GM21737 (cell line): Measurements from ENCODE around the gene CERCAM.
"Not testable (repeated sequence)": the region's sequence is repeated elsewhere in the genome, so short reads cannot be mapped to it uniquely, and the experiment has no call there.

Experiments used
- ATAC-seq: cut with Tn5 transposase; IDR thresholded peaks from one replicate; pipeline ENCODE4 v1.9.1; 2021; ENCODE audit warnings: mild to moderate bottlenecking, moderate library complexity; ENCODE audit not compliant: unreplicated experiment

Gene CERCAM

GRCh38 chr9:128393145-128393775, 27.4 kb upstream of the CERCAM start:
- no peak for ATAC-seq

GRCh38 chr9:128393970-128394369, 26.7 kb upstream of the CERCAM start:
- no peak for ATAC-seq

- no peak for ATAC-seq
These were observed 26.1 kb upstream of the CERCAM start for GRCh38 chr9:128394379-128395168.

- no peak for ATAC-seq
These were observed 23.6 kb upstream of the CERCAM start for GRCh38 chr9:128396970-128397613.

GRCh38 chr9:128397831-128398230, 22.8 kb upstream of the CERCAM start:
- no peak for ATAC-seq

- no peak for ATAC-seq
These were observed 20.8 kb upstream of the CERCAM start for GRCh38 chr9:128399861-128400260.

- ATAC-seq: no peak
These were observed 16.1 kb upstream of the CERCAM start for GRCh38 chr9:128404560-128404959.

GRCh38 chr9:128405077-128405779, 15.4 kb upstream of the CERCAM start:
- no peak for ATAC-seq

- ATAC-seq: no peak
These were observed 14.9 kb upstream of the CERCAM start for GRCh38 chr9:128405780-128406171.

GRCh38 chr9:128406848-128407391, 13.7 kb upstream of the CERCAM start:
- ATAC-seq: no peak

GRCh38 chr9:128408963-128409431, 11.7 kb upstream of the CERCAM start:
- no peak for ATAC-seq

GRCh38 chr9:128409450-128409849, 11.2 kb upstream of the CERCAM start:
- ATAC-seq: no peak

GRCh38 chr9:128409978-128410377, 10.7 kb upstream of the CERCAM start:
- ATAC-seq: no peak

- ATAC-seq: no peak
These were observed 9.1 kb upstream of the CERCAM start for GRCh38 chr9:128411364-128412119.

GRCh38 chr9:128412120-128412790, 8.4 kb upstream of the CERCAM start:
- no peak for ATAC-seq

- ATAC-seq: not testable (repeated sequence)
These were observed 6.9 kb upstream of the CERCAM start for GRCh38 chr9:128413728-128414127.

- no peak for ATAC-seq
These were observed 6.2 kb upstream of the CERCAM start for GRCh38 chr9:128414461-128414860.

GRCh38 chr9:128415281-128415680, 5.4 kb upstream of the CERCAM start:
- no peak for ATAC-seq

GRCh38 chr9:128416014-128416413, 4.6 kb upstream of the CERCAM start:
- ATAC-seq: no peak
